ENCODE measurements around the gene SMPD2.
"Not testable (repeated sequence)": the region's sequence is repeated elsewhere in the genome, so short reads cannot be mapped to it uniquely, and the experiment has no call there.

Gene SMPD2

DNA sequence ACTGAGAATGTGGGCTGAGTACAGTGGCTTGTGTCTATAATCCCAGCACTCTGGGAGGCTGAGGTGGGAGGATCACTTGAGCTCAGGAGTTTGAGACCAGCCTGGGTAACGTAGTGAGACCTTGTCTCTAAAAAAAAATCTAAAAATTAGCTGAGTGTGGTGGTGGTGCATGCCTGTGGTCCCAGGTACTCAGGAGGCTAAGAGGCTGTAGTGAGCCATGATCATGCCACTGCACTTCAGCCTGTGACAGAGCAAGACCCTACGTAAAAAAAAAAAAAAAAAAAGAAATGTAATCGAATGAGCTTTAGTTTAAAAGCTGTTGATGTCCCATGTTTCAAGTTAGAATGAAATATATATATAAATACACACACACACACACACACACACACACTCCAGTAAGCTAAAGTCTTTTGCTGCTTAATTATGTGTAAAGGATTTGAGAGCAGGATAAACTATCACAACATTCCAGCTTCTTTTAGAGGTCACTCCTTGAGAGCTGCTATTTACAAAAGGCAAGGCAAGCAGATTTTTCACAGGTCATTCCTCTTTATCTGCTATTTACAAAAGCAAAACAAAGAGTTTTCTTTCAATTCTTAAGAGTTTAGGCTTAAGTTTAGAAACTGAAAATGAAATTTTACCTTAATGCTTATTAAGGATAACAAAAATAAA, 19.8 kb downstream of the SMPD2 start:
- DNase-seq (ENCODE audit: extremely low read depth in 1 of 2, low read depth in 1 of 2) = no peak

DNA sequence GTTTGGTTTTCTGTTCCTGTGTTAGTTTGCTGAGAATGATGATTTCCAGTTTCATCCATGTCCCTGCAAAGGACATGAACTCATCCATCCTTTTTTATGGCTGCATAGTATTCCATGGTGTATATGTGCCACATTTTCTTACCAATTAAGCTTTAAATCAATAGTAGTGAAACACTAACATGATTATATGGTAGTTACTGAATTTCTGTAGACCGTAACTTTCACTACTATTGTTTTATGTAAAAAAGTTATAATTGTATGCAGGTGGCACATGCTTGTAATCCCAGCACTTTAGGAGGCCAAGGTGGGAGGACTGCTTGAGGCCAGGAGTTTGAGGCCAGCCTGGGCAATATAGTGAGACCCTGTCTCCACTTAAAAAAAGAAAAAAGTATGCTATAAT, 20.7 kb downstream of the SMPD2 start:
- DNase-seq (ENCODE audit: extremely low read depth in 1 of 2, low read depth in 1 of 2) = not testable (repeated sequence)

DNA sequence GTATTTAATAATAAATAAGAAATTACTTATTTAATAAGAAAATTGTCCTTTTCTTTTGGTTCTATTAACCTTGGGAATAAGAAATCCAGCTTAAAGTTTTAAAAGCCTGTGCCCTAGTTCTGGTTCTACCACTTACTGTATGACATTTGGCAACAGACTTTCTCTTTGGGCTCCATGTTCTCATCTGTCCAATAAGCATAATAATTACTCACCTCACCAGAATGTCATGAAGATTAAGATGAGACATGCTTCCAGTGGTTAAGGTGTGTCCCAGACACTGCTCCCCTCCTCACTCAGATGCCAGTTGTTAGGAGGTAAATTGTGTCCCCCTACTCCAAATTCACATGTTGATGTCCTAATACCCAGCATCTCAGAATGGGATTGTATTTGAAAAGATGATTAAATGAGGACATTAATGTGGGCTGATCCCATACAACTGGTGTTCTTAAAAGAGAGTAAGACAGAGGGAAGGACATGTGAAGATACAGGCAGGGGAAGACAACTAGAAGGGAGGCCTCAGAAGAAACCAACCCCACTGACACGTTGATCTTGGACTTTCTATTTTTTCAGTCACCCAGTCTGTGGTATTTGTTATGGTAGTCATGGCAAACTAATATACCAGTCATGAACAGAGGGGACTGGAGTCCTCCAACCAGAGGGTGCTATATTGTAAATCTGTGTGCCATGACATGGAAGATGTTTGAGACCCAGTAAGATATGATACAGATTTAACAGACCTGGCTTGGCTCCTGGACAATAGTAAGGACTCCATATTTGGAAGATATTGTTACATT, 21.4 kb downstream of the SMPD2 start:
- DNase-seq (ENCODE audit: extremely low read depth in 1 of 2, low read depth in 1 of 2) = no peak

DNA sequence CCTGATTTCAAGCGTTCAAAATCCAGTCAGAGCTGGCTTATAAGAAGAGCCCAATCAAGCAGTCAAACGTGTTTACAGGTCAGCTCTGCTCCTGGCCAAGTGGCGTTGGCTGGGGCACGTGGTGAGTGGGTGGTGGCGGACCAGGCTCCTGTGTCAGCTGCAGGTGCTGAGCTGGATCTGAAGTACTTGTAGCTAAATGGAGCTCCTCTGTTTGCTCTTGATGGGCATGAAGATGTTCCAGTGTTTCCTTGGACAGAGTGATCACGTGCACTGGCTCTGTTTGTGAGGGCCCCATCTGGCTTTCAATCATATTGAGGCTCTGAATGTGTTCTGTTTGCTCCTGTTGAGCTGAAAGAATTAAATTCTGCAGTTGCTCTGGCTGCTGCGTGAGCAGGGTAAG, 25.2 kb downstream of the SMPD2 start:
- DNase-seq (ENCODE audit: extremely low read depth in 1 of 2, low read depth in 1 of 2) = no peak

DNA sequence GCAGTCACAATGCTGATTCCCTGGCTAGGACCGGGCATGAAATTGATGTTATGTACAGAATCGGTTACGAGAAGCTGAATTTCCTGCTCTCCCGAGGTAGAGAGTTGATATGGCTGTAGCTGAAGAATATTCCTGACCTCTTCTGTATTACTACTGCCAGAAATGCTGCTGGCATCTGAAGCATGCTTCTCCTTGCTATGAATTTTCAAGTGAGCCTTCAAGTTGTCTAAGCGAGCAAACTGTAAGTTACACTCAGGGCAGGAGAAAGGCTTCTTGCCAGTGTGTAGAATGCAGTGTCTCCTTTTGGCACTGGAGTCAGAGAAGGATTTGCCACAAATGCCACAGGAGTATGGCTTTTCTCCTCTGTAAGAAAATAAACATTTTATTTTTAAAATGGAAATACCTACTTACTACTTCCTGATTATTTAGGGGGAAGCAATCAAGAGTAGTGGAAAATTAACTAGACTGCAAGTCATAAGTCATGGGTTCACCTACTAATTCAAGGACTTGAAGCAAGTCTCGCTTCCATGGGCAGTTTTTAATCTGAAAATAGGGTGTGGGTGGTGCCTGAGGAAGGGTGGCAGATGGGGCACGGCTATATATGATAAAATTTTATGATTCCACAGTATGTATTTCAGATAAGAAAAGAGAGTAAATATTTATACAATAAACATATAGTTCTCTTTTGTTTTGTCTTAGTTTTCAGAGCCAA, 25.8 kb downstream of the SMPD2 start:
- no peak for DNase-seq (ENCODE audit: extremely low read depth in 1 of 2, low read depth in 1 of 2)

DNA sequence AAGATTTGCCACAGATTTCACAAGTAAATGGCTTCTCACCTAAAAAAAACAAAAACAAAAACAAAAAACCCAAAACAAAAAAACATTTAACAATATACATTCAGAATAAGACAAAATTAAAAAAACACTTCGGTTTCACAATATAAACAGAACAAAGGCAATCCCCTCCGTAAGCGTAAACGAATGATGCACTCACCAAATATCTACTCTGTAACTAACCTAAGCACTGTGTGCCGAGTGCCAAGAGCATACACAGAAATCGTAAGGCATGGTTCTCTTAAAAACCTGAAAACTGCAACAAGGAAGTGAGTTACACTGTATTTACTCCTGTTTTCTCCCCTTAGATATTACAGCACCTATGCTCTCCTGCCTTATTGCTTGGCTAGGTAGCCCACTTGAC, 27.2 kb downstream of the SMPD2 start:
- DNase-seq (ENCODE audit: extremely low read depth in 1 of 2, low read depth in 1 of 2) = no peak

DNA sequence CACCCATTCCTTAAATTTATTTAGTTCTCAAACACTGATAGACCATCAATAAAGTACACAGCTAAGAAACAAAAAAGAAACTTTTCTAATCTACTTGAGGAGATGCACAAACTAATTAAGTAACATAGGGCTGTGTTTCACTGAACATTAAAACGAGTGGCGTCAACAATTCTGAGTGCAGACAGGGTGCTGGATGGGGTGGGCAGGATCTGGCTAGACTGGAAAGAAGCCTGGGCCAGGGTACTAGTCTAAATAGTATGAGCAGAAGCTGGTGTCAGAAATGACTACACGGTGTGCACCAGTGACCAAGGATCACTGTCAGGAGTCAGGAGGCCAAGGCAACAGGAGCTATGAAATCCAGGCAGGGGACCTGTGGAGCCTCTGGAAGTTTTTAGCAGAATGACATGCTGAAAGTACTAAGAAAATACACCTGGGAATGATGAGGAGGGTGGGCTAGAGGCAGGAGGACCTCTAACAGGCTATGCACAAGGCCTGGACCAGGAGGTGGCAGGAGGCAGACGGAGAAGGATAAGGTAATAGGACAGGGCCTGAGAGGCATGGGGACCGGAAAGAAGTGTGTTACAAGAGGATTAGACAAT, 29.2 kb downstream of the SMPD2 start:
- no peak for DNase-seq (ENCODE audit: extremely low read depth in 1 of 2, low read depth in 1 of 2)

DNA sequence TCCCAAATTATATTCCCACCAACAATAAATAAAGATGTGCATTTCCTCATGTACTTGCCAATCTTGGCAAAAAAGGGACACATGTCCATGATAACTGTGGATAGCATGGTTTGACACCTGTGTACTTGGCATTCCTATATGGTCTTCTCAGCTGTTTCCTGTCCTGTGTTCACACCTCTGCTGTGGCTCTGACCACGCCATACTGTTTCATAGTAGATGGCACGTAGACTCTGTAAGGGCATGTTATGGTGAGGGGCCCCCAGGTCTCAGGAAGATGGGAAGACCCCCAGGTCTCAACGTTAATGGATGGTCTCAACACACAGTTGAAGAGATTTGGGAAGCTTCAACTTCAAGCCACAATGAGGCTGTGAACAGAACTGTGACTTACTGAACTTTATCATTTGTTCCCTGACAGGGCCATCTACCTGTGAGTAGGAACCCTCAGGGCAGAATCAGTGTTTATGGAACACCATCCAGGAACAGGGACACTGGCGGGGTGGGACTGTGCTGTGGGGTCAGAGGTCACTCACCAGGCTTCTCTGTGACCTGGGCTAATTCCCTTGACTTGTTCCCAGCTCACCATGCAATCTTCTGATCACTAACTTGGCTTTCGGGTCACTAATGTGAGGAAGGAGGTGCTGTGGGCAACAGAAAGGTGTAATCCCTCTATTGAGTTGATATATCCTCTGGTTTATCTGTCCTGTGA, 30.7 kb downstream of the SMPD2 start:
- DNase-seq (ENCODE audit: extremely low read depth in 1 of 2, low read depth in 1 of 2) = no peak

DNA sequence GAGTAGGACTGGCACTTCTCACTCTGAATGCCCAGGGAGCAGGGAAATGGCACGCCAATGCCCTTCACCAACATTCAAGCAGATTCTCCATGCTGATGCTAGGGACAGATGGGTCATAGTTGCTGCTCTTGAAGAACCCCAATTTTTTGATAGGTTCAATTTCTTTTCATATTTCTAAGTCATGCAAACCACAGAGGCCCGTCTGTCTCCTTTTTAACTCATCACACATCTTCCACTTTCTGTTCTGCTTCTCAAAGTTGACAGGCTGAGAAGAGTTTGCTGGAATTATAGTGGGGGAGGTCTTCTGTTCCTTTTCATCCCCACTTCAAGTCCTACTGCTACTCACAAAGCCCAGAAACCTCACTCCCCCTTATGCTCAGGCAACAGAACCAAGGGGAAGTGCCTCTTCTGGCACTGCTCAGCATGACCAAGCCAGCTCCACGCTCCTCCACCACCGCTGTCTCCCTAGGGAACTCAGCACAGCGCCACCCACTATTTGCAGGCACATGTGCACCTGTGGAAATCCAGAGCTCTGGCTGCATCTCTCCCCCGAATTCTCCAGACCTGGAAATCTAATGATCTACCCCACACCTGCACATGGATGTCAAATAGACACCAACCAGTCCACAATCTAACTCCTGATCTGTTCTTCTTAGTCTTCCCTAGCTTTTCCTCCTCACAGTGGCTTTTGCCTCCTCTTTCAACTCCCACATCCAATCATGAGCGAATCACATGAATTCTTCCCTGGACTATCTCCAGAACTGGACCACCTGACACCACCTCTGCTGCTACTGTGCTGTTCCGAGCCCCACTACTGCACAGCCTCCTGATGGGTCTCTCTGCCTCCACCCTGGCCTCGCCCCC, 31.8 kb downstream of the SMPD2 start:
- no peak for DNase-seq (ENCODE audit: extremely low read depth in 1 of 2, low read depth in 1 of 2)

- DNase-seq (ENCODE audit: extremely low read depth in 1 of 2, low read depth in 1 of 2) = no peak
Measured at GRCh38 chr6:109473120-109473519, 32.6 kb downstream of the SMPD2 start.

- no peak for DNase-seq (ENCODE audit: extremely low read depth in 1 of 2, low read depth in 1 of 2)
Measured at GRCh38 chr6:109474995-109475394, 34.5 kb downstream of the SMPD2 start.

- DNase-seq (ENCODE audit: extremely low read depth in 1 of 2, low read depth in 1 of 2) = no peak
Measured at GRCh38 chr6:109475625-109476024, 35.1 kb downstream of the SMPD2 start.

GRCh38 chr6:109477184-109477583, 36.7 kb downstream of the SMPD2 start:
- DNase-seq (ENCODE audit: extremely low read depth in 1 of 2, low read depth in 1 of 2) = no peak

- DNase-seq (ENCODE audit: extremely low read depth in 1 of 2, low read depth in 1 of 2) = no peak
Measured at GRCh38 chr6:109477725-109478124, 37.2 kb downstream of the SMPD2 start.

- DNase-seq (ENCODE audit: extremely low read depth in 1 of 2, low read depth in 1 of 2) = no peak
Measured at GRCh38 chr6:109478222-109478805, 37.8 kb downstream of the SMPD2 start.

DNA sequence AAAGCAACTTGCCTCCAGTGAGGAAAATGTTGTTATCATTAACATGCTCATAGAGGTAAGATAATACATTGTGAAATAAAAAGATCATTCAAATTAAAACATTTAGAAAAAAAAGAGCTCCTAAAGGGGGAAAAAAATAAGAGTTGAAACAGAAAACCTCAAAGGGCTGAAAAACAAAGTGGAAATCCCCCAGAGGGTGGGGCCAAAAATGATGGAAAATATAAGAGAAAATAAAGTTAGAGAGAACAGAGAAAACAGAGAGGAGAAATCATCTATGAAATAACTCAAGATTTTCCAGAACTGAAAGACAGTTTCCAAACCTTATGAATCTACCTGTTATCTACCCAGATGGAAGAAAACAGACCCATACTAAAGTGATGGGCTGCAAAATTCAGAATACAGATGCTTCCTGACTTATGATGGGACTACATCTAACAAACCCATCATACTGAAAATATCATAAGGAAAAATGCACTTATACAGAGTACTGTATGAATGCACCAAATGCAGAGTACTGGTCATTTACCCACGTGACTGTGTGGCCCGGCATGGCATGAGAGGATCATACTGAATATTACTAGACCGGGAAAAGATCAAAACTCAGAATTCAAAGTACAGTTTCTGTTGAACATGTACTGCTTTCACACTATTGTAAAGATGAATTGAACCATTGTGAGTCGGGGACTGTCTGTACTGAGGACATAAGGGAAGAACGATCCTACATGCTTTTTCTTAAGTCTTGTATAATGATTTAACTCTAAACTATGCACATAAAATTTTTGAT, 38.5 kb downstream of the SMPD2 start:
- DNase-seq (ENCODE audit: extremely low read depth in 1 of 2, low read depth in 1 of 2) = no peak

- DNase-seq (ENCODE audit: extremely low read depth in 1 of 2, low read depth in 1 of 2) = no peak
Measured at GRCh38 chr6:109480993-109481480, 40.5 kb downstream of the SMPD2 start.

- DNase-seq (ENCODE audit: extremely low read depth in 1 of 2, low read depth in 1 of 2) = peak; percentile 79 to 82
Measured at GRCh38 chr6:109482905-109483734, 42.6 kb downstream of the SMPD2 start, which contains the start of gene ZBTB24. Gene ZBTB24 (minus strand): TSS chr6:109483219. CDS start chr6:109482026, 1,193 bp downstream.
